HS-5 (cell line): Measurements from ENCODE around the gene RYR3.

ENCODE experiments used
- DNase-seq: peaks from one replicate; pipeline ENCODE4 v3.0.0-alpha.2; 2012; ENCODE audit warnings: low read depth

Gene RYR3

DNA sequence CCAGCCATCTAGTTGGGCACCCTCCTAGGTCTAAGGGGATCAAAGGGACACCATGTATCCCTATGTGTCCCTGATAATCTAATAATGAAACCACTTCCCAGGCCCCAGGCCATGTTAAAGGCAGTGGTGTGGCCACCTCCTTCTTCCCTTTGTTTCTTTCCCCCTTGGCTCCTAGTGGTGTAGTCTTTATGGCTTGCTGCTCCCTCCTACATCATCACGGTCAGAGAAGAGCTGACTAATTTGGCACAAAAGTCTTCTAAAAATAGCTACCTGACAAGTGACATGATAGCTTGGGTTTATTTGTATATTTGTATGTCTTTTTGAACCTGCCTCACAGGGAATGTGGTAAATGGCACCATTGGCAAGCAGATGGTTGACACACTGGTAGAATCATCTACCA, 526.5 kb downstream of the RYR3 start:
- no peak for DNase-seq

- no peak for DNase-seq
Observed at GRCh38 chr15:33839540-33839939, 528.8 kb downstream of the RYR3 start.

- no peak for DNase-seq
Observed at GRCh38 chr15:33840615-33841014, 529.8 kb downstream of the RYR3 start.

DNA sequence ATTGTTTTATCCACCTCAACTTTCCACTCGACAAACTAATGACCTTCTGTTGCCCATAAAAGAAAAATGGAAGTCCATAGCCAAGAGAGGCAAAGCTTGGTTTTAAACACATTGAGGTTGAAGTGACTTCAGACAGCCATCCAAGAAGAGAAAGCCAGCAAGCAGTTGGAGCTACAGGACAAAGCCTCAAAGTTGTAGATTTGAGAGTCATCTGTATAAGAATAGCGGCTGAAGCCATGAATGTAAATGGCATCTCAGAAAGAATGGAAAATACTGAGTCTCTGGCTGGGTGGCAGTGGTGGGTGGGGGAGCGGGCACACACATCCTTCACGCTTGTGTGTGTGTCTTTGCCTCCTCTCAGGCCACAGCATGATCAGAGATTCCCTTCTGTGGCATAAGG, 533.4 kb downstream of the RYR3 start:
- DNase-seq = no peak

GRCh38 chr15:33844597-33844996, 533.8 kb downstream of the RYR3 start:
- DNase-seq = no peak

GRCh38 chr15:33846142-33846541, 535.4 kb downstream of the RYR3 start:
- no peak for DNase-seq

DNA sequence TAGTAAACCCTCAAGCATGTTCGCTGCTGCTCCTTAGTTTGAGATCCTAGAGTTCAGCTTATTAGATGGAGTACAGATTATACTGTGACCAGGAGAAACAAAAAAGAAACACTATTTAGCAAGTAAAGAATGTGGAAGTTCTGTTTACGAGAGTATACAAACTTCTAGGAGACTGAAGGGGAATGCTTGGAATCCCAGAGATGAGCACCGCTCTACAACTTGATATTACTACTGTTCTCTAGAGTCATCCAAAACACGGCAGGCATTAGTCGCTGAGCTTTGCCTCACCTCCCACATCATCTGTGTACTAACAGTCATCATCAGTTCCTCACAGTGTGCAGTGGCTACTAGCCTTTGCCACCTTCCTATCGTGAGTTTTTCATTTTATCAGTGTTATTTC, 536.1 kb downstream of the RYR3 start:
- DNase-seq = no peak

DNA sequence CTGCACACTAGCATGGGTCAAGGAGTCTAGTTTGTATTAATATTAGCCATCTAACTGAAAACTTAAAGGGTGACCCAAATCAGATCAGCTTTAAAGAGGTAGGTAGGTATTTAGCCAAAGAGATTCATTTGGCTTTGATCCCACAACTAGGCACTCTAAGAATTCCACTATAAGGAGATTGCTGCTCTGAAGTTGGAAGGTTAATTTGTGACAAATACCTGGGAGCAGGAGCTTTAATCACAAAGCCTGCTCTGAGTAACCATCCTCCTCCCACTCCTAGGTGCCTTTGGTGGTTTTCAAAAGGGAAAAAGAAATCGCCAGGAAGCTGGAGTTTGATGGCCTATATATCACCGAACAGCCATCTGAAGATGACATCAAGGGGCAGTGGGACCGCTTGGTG, 537.2 kb downstream of the RYR3 start:
- no peak for DNase-seq

DNA sequence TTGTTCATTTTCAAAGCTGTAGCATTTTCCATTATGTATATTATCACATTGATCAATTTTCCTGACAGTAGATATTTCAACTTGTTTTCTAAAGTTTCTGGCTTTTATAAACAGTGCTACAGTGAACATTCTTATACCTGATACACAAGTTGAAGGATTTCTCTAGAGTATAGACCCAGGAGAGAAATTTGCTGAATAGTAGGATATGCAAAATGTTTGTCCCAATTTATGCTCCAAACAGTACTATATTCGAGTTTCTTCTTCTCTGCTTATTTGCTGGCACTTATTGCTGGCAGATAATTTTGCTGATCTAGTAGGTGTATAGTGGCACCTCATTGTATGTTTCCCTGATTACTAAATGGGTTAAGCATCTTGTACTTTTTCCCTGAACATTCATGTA, 540.3 kb downstream of the RYR3 start:
- no peak for DNase-seq

GRCh38 chr15:33852094-33852493, 541.3 kb downstream of the RYR3 start:
- no peak for DNase-seq

- peak; percentile 53 for DNase-seq
Observed at GRCh38 chr15:33852570-33852969, 541.8 kb downstream of the RYR3 start.

DNA sequence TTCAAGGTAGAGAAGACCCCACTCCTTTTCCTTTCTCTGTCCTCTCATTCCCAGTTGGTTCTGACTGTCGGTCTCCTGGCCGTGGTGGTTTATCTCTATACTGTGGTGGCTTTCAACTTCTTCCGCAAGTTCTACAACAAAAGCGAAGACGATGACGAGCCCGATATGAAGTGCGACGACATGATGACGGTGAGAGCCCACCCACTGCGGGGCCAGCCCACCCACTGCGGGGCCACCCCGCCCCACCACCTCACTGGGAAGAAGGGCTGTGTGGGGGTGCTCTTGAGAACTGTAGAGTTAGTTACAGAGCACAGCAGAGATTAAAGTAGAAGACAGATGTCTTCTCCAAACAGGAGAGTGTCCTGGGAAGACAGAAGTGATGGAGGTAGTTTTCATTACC, 547.0 kb downstream of the RYR3 start:
- DNase-seq = no peak

DNA sequence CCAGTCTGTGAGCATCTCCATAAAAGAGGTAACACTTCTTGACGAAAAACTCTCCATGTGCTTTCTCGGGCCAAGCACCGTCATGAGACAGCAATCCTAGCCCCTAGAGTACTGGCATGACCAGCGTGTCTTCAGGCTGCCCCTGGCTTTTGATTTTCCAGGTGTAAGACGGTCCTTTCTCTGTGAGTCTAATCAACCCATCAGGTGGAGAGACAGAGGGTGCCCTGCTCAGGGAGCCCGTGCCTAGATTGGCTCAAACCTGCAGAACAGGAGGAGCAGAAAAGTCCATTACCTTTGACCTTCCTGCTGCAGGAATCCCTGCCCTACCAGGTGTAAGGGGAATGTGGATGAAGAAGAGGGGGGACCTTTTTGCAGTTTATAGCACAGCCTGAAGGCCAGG, 548.1 kb downstream of the RYR3 start:
- DNase-seq = no peak

GRCh38 chr15:33859992-33860545, 549.3 kb downstream of the RYR3 start:
- DNase-seq = no peak

GRCh38 chr15:33860754-33861153, 550.0 kb downstream of the RYR3 start:
- peak; percentile 52 for DNase-seq

DNA sequence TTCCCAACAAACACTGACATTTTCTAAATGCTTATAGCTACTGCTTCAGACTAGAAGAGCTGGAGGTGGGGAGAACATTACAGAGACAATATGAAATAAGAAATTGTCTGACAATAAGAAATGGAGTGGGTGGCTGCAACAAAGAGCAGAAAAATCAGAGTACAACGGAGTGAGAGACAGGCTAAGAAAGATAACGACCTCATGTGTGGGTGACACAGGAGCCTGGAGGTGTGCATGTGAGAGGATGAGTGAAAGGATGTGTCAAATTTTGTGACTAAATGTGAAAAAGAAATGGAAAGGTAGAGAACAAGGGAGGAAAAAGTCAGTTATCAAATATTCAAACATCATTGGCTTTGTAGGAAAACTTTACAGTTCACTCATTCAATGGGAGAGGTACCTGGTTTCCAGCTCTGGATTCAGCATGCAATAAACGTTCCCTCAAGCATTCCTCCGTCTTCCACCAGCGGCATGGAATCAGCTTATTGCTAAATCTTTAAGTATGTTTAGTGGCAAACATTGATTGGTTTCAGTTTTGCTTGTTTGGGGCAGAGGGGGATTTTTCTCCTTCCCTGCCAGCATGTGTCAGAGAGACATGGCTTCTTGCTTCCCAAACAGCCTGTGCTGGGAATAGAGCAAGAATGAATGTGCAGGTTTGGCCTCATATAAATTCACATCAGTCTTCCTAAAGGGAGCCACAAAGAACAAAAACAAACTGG, 553.8 kb downstream of the RYR3 start:
- no peak for DNase-seq

- no peak for DNase-seq
Observed at GRCh38 chr15:33865416-33865815, 554.6 kb downstream of the RYR3 start.

DNA sequence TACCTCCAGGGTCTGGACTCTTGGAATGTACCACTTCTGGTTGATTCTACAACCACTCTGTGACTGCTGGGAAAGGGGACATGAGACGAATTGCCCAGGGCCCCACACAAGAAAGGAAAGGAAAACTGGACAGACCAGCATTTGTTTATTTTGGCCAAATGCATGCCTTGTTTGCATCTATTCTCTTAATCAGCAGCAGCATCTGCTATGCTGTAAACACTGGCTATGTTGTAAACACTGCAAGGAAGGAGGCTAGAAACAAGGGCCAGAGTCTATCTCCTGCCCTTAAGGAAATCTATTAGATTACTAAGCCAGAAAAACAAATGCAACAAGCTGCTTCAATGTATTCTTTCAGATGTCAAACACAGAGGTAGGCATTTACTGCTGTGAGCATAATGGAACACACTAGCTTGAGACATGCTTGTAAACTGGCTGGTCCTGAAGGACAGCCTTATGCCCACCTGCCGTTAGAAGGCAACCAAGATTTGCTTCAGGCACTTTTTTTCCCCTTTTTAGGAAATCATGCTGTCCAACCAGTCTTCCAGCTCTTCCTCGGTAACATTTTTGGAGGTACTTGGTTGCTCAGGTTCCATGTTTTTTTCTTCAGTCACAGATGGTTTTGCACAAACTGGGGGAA, 555.5 kb downstream of the RYR3 start:
- no peak for DNase-seq

DNA sequence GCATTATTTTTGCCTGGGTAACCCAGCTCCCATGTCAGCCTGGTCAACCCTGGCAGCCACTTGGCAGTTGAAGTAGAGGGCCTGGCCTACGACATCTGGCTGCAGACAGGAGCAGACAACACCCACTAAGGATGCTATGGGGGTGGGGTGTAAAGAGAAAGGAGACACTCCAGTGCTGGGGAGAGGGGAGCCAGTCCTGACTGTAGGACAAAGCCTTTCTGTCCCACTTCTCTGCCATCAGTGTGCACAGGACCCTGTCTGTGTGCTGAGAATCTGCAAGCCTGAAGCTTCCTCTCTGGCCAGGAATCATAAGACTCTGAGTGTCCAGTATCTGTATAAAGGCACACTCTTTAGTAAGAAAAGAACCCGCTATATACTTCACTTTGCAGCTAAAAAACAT, 561.2 kb downstream of the RYR3 start:
- DNase-seq = no peak

GRCh38 chr15:33872416-33873106, 561.8 kb downstream of the RYR3 start:
- no peak for DNase-seq

- DNase-seq = no peak
Observed at GRCh38 chr15:33874156-33874555, 563.4 kb downstream of the RYR3 start.

- no peak for DNase-seq
Observed at GRCh38 chr15:33882921-33883320, 572.2 kb downstream of the RYR3 start.

GRCh38 chr15:33888176-33888575, 577.4 kb downstream of the RYR3 start:
- DNase-seq = no peak
